Stimulated activated CD4-positive, alpha-beta T cell treated with anti-CD3 and anti-CD28 coated beads, Interleukin-1b, Interleukin-23, amount 100 ng/mL, for 1 hour (primary cell): Measurements from ENCODE around the gene NPHP4.
"Not testable (repeated sequence)": the region's sequence is repeated elsewhere in the genome, so short reads cannot be mapped to it uniquely, and the experiment has no call there.

ENCODE experiments used
- DNase-seq, 2 donors: peaks; one replicate each; pipeline ENCODE4 v3.0.0-alpha.2; 2020; ENCODE audit warnings: low read depth in 2 of 2

NPHP4 gene

DNA sequence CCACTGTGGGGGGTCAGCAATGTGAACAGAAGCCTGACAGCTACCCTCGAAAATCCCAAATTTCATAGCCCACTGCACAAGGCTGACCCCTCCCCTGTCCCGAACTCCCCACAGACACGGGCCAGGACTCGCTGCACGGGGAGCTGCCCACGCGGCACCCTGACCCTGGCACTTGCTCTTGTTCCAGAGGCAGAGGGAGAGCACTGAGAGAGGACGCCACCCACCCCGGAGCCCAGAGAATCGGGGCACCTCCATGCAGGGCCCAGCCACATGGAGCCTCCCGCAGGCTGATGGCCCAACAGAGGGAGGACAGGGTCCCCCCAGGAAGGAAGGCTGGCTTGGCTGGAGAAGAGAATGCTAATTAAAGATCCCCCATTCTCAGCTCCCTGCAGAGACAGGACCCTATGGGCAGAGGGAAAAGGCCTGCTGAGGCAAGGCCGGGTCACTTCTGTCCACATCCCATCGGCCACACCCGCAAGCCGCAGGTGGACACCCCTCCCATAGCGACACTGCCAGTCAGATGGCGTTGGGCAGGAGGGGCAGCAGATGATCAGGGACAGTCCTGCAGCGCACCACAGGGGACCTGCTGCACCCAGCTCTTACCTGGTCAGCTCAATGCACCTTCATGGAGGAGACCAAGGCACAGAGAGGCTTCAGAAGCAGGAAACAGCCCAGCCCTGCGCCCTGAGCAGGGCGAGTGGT lies 136.9 kb downstream of the NPHP4 start:
- no peak for DNase-seq

DNA sequence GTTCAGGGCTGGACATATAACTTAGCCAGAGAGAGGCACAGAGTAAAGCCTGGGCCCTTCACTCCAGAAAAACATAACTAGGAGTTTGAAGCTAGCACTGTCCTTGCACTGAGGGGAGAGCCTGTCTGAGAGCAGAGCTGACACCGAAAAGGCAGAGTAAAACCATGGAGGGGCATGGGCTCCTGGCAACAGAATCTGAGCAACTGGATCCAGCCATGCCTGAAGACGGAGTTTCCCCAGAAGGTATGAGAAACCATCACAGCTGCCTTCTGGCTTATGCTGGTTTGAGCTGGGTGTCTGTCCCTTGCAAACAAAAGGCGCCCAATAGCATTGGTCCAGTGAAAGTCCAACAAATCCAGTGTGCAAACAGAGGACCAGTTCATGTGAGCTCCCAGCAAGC lies 137.5 kb downstream of the NPHP4 start:
- DNase-seq, result no peak

DNA sequence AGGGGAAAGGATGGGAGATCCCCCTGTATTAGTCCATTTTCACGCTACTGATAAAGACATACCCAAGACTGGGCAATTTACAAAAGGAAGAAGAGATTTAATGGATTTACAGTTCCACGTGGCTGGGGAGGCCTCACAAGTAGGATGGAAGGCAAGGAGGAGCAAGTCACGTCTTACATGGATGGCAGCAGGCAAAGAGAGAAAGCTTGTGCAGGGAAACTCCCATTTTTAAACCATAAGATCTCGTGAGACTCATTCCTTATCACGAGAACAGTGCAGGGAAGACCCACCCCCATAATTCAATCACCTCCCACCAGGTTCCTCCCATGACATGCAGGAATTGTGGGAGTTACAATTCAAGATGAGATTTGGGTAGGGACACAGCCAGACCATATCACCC lies 138.4 kb downstream of the NPHP4 start:
- DNase-seq, result not testable (repeated sequence)

DNA sequence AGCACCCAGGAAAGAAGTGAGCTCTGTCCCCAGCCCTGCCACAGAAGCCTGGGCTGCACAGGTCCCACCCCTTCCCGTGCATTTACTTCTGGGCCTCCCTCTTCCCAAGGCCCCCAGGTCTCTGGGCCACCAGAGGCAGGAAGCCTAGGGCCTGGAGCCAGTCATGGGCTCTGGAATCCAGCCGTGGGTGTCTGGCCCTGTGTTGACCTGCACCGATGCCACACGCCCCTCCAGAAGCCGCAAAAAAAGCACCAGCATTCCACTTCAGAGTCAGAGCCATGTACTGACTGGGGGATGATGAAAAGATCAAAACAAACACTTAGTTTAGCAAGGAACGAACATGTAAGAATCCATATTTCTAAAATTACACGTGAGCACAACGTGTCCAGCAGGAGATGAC lies 141.7 kb downstream of the NPHP4 start:
- DNase-seq, result no peak

DNA sequence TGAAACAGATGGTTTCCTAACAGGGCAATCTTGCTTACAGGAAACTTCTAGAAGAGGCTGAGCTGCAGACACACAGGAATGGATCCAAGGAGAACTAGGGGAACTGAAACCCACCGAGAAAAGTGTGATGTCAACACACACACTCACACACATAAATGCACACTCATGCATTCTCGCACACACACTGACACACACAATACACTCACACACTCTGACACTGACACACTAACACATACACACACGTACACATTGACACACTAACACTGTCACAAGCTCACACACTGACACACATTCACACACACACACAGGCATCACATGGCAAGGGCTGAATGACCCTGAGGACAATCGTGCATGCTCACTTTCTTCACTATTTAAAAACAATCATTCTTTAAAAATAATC lies 142.7 kb downstream of the NPHP4 start:
- no peak for DNase-seq

DNA sequence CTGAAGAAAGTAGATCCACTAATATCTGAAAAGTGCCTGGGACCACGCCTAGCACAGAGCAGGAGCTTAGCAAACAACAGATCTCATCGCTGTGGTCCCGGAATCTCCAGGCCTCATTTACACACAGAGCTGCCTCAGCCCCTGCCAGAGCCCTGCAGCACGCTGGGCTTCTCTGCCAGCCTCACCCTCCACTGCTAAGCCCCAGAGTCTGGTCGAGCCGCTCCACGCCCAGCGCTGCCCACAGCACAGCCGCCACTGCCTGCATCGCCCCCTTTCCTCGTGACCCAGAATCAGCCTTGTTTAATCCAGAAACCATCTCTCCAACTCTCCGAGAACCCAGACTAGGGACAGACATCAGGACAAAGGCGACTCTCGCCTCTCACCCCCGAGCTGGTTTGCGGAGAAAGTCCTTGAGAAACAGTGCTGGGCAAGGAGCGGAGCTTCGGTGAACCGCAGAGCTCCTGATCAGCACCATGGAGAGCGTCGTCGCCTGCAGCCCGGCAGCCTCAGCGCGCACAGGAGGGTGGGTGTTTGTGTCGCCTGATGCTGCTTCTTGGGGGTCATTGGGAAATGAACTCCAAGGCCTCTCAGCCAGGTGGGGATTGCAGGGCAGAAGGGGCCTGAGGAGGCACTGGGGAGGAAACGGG lies 145.1 kb downstream of the NPHP4 start:
- DNase-seq, result no peak

DNA sequence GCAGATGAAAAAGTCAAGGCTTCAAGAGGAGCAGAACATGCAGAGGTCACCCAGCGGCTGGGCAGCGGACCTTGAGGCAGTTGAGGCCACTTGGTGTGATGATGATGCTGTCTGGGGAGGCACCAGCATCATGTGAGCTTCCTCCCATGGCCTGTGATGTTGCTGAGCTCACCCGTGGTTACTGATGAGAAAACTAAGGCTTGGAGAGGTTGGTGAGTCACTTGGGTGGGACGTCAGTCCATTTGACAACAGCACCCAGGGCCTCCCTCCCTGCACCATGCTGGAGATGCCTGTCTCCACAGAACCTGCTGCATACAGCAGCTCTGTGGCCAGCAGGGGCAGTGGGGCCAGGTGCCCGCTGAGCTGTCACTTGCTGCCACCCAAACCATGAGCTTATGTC lies 146.8 kb downstream of the NPHP4 start:
- DNase-seq, result no peak

DNA sequence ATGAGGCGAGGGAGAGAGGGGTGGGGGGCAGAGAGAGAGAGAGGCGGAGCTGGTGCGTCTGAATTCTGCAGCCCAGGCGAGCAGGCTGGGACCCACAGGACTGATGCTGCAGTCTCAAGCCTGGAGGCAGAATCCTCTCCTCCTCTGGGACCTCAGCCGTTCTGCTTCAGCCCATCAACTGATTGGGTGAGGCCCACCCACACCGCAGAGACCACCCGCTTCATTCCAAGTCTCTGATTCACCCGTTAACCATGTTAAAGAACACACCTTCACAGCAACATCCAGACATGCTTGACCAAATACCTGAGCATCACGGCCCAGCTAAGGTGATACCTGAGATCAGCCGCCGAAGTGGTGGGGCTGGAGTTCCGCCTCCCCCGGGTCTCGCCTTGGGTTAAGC lies 147.8 kb downstream of the NPHP4 start:
- no peak for DNase-seq

DNA sequence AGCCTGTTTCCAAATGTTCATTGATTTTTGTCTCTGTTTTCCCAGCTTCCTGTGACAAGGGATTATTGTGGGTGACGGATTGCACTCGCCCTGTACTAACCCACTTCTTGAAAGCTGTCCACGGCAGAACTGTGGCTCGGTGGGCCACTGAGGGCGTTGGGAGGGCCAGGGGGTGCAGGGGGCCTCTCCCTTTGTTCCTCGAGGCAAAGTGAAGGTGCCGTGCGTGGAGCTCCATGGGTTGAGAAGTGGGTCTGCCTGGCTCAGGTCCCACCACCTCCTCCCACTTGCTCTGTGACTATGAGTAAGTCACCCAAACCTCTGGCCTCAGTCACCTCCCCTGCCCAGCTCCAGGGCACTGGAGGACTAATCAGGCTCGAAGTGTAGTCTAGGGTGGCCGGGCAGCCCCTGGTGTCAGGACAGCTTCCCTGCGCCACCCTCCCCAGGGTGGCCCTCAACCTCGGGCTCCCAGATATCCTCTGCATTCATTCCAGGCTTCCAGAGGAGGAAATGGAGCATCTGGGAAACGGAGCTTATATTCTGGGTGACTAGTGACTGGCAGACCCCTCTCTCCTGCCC lies 148.6 kb downstream of the NPHP4 start:
- no peak for DNase-seq

DNA sequence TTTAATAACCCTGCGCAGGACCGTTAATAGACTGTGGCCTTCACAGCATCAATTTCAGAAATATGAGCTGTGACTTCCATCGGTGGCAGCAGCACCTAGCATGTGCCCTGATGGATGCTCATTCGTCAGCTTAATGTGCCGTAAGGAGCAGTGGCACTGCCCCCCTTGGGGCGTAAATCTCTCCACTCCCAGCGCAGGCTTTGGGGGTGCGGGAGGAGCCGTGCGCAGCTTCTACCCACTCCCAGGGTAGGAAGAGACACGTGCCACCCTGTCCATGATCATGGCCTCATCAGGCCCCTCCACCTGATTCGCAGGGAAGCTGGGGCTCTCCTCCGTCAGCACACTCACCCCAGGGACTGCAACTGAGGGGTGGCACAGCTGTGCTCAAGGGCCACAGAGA lies 149.5 kb downstream of the NPHP4 start:
- no peak for DNase-seq

DNA sequence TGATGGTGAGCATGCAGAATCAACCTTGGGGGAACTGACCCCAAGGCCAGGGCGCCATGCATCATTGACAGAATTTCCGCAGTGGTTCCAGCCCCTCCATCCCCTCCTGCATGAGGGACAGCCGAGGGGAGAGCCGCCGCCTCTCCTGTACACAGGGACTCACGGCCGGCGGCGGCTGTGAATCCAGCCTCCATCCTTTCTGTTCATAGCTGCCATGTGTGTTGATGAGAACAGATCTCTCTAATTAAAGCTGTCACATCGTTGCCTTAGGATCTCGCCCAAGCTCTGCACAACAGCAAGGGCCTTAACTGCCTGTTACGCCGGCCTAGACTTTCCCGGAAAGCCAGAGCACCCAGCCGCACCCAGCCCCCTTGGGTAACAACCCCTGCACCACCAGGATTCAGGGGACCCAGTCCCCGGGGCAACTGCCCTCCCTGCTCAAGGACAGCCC lies 151.6 kb downstream of the NPHP4 start:
- DNase-seq, result no peak

DNA sequence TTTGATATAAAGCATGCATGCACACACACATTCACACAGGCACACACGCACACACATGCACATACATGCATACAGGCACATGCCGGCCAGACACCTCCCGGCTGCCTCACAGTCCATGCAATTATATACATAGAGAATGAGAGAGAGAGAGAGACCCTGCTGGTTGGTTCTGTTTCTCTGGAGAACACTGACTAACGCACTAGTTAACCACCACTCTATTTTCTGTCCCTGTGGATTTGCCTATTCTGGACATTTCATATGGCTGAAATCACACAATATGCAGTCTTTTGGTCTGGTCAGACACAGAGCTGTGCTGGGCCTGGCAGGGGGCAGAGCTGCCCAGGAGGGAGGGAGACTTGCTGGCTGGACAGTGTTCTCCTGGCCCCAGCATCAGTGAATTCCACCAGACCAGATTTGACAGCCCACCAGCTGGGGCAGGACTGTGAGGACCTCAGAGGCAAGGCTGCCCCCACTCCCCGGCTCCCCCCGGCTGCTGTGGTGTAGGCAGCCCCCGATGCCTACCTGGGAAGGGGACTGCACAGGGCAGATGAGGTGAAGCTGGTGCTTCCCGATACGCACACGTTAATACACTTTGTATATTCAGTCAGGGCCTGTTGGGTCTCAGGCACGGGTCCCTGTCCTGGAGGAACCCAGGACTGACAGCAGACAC lies 152.2 kb downstream of the NPHP4 start:
- no peak for DNase-seq

DNA sequence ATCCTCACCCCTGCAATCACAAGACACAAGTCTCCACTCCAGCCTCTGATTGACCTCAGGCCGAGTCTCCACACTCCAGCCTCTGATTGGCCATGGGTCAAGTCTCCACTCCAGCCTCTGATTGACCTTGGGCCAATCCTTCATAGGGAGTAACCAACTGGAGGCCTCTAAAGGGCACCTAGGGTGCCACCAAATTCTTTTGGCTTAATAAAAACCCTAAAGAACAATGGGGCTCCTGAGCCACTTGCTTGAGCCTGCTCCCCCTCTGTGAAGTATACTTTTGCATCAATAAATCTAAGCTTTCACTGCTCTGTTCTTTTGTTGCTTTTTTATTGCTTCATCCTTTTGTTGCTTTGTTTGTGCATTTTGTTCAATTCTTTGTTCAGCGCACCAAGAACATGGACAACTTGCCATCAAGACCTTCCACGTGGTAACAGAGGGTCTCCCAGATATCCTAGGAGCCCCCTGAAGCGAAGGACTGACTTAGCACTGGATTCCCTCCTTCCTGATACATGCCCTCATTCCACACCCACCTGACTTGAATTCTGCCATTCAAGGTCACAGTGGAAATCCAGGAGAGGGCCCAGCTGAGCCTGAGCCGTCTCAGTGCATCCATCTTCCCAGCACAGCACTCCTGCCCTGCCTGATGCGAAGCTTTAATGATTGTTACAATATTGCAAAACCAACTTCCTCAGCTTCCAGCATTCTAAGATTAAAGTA lies 152.9 kb downstream of the NPHP4 start:
- no peak for DNase-seq

DNA sequence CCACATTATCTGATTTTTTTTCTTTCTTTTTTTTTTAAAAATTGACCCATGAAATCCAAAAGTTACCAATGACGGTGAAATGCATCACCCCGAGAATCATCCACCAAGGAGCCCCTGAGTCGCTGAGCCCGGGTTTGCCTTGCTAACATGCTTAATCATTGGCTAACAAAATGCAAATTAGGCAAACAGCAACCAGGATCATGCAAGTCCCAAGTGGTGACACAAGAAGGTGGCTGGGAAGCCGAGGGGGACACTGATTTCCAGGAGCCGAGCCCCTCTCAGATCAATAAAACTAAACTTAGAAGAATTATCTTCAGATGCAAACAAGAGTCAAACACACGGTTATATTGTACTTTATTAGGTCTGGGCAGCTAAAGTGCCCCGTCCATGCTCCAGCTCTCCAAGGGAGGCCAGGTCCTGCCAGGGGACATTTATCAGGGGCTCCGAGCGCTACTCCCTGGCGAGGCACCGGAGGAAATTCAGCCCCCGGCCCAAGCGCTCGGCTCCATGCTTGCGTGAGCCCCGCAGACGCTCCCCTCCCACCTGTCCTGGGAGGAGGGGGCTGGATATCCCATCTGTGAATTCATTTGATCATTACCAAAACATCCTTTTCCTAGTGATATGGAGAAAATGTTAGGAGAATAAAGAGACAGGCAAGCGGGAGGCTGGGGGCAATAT lies 154.1 kb downstream of the NPHP4 start:
- DNase-seq, result no peak

DNA sequence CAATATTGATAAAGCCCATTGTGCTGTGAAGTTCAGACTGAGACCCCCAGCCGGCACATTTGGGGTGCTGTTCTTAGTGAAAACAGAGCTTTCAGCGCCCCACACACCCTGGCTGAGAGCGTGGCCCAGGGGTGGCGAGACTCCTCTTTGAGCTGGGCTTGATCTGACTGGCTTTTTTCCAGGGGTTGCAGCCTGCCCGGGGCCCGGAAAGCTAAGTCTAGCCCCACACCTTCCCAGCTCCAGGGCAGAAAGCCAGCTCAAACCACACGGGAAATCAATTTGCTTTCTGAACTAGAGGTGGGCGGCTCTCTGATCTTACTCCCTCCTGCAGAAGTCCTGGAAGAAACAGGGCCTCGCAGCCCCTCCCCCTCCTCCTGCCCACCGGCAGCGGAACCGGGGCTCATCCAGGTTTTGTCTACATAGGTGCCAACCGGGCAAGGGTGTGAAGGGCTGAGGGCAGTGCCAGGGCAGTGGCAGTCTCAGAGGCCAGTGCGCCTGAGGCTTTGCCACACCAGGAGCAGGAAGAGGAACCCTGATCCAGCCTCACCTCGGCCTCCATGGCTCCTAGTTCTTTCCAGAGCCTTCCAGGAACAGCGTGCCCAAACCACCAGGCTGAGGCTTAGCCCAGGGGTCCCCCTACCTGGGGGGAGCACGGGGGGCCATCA lies 155.3 kb downstream of the NPHP4 start:
- no peak for DNase-seq

DNA sequence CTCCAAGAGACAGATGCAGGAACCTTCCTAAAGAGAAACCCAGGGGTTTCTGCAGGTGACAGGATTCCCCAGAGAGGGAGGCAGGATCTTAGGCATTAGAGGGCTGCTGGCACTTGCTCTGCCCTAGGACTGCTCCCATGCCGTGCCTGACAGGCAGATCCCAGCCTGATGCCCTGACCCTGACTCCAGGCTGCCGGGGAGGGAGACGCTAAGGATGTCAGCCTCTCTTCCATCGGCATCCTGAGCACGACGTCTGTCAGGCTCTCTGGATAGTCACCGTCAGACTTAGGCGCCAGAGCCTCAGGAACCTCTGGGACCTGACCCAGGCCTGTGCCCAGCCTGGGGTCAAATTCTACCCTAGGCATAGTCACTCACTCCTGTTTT lies 157.1 kb downstream of the NPHP4 start:
- DNase-seq, result no peak

DNA sequence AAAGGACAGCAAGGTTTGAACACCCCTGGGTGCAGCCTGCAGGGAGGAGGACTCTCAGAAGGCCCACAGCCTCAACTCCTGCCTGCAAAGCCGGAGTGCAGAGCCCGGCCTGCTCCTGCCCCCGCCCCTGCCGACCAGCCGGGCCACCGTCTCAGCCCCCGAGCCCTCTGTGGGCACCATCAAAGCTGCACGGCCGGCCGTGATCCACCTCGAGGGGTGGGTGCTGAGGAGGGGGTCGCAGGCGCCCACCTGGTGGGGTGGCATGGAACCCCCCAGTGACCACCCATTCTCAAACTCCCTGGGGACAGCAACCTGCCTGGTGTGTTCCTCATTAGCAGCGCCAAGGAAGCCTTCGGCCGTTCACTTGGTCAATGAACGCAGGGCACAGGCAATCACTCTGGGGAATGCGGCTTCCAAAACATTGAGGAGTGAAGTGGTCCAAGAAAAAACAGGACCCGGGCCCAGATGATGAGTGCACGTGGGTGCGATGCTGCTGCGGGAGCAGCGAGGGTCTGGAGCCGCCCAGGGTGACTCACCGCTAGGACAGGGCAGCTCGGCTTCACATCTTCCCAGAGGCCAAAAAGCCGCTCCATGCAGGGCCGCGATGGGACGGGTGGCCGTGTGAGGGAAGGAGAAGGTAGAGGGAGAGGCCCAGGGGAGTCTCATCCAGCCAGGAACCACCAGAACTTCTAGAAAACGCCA lies 157.6 kb downstream of the NPHP4 start:
- no peak for DNase-seq

DNA sequence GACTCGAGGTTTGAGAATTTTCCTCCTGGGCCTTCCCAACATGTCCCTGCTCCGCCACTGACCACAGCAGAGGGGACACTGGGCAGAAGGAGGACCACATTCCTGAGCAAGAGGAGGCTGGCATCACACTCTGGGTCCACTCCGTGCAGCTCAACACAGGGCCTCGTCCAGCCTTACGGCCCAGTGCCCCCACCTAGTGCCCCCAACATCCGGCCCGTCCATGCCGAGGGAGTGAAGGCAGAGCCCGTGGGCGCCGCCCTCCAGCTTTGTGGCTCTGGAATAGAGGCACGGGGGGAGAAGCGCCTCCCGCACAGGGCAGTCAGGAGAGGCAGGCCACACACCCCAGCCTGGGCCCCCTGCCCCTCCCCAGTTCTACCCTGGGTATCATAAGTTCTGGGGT lies 158.3 kb downstream of the NPHP4 start:
- no peak for DNase-seq

DNA sequence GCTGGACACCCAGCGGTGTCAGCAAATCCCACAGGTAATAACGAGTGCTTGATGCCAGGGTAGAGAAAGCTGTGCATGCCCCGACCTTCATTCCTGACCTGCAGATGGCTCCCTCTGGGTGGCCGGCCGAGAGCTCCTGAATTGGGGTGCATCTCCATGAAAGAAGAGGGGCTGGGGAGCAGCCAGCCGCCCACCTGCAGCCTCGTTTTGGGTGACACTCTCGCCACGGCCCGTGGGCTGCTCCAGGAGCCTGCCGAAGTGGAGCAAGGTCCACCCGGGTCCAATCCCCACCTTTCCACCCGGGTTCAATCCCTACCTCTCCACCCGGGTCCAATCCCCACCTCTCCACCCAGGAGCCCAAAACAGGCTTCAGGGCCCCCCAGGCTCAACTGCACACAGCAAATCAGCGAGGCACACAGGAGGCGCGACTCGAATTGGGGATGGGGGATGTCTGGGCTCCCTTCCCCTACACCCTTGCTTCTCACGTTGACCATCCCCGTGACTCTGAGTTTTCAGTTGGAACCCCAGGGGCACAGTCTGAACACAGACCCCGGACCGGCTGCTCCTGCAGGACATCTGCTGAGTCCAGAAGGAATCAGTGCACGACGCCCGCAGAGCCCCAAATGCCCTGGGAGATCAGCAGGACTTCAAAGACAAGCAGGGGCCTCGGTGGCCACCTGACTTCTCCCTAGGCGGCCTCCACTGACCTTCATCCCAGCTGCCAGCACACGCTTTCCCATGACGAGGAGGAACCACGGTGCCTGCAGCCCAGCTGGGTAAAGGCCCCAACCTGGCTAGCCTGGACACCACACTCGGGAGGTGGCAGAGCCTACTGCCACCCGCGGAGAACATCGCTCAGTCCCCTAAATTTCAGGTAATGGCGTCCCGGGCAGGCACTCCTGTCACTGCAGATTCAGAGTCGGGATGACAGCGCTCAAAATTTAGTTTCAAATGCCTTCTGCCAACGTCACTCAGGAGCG lies 159.0 kb downstream of the NPHP4 start:
- no peak for DNase-seq
